Testis (tissue), 3 donors: Measurements from ENCODE around the gene SF3B5. TPM values are rescaled to one million over a fixed set of nuclear protein-coding genes. Genes with fewer than 3 reads are reported as not detected.

Experiments used
- DNase-seq: peaks from one replicate; pipeline ENCODE4 v3.0.0-alpha.2; 2019
- H3K27ac ChIP-seq, 2 donors: fragments of 200-600 bp; sonication (generic); one replicate each; pipeline ENCODE4 v1.5.1; 2019
- H3K27me3 ChIP-seq: fragments of 200-600 bp; sonication (generic); one replicate; pipeline ENCODE4 v1.5.1; 2019
- H3K36me3 ChIP-seq: fragments of 200-600 bp; sonication (generic); one replicate; pipeline ENCODE4 v1.5.1; 2017; ENCODE audit warnings: low read depth; ENCODE audit errors: missing control alignments
- H3K4me1 ChIP-seq: fragments of 200-600 bp; sonication (generic); one replicate; pipeline ENCODE4 v1.5.1; 2019
- H3K4me3 ChIP-seq, 2 donors: fragments of 200-600 bp; sonication (generic); one replicate each; pipeline ENCODE4 v1.5.1; 2017 to 2019
- H3K9me3 ChIP-seq: fragments of 200-600 bp; sonication (generic); one replicate; pipeline ENCODE4 v1.5.1; 2017
- POLR2A ChIP-seq: fragments of 450-650 bp; IDR thresholded peaks from one replicate; pipeline ENCODE4 v1.6.1; 2017; ENCODE audit warnings: antibody characterized with exemption, mild to moderate bottlenecking, moderate library complexity
- WGBS, 2 donors: methylation state at CpG; one replicate each; pipeline ENCODE4 v1.1.5; 2018; 5-methylcytosine and 5-hydroxymethylcytosine counted together
- intact Hi-C: fragments of 100-400 bp; cut with DNase I; formaldehyde crosslinking; loops from one replicate; pipeline ENCODE4 v1.15.1; 2023; ENCODE audit warnings: low total_unique reads
- polyA plus RNA-seq: library from polyadenylated mRNA; stranded (reverse); fragments of 350-450 nt; fragmentation: Illumina TruSeq; extraction: RNeasy Lipid Tissue Mini Kit (QIAGEN cat#74804); gene quantifications from one replicate; pipeline ENCODE4 v1.2.3, GENCODE V29; 2014; ENCODE audit warnings: low read depth, low replicate concordance; ENCODE audit not compliant: insufficient read depth
- total RNA-seq, 2 donors: library from RNA; depleted of rRNA; stranded (reverse); fragments of >200 nt; gene quantifications; one replicate each; pipeline ENCODE4 v1.2.3, GENCODE V29; 2016
- TF ChIP-seq, protein P1 (sequence below), 3 experiments: fragments of 450-650 bp in 2 of 3; fragments of 200-600 bp in 1 of 3; sonication (generic) in 1 of 3; IDR thresholded peaks; one replicate each; pipeline ENCODE4 v1.5.1; 2016 to 2019; ENCODE audit warnings: antibody characterized with exemption in 3 of 3, mild to moderate bottlenecking in 2 of 3, moderate library complexity in 1 of 3

SF3B5 gene
- total and polyA plus RNA-seq, 3 donors from 2014 or later, result 153 to 200 (median 174) TPM

DNA sequence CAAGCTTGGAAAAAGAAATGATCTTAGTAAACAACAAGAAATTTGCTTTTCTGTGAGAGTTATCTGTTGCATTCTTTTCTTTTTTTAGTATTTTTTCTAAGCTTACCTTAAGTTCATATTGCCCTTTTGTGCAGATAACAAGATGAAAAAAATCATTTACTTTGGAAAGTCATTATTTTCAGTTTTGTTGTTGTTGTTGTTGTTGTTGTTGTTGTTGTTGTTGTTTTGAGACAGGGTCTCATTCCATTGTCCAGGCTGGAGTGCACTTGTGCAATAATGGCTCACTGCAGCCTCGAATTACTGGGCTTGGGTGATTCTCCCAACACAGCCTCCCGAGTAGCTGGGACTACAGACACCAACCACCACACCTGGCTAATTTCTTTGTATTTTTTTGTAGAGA lies 46.1 kb upstream of the SF3B5 start:
- intact Hi-C loops, result no loop called here
- no peak for TF ChIP-seq POLR2A
- TF ChIP-seq, protein P1, sequence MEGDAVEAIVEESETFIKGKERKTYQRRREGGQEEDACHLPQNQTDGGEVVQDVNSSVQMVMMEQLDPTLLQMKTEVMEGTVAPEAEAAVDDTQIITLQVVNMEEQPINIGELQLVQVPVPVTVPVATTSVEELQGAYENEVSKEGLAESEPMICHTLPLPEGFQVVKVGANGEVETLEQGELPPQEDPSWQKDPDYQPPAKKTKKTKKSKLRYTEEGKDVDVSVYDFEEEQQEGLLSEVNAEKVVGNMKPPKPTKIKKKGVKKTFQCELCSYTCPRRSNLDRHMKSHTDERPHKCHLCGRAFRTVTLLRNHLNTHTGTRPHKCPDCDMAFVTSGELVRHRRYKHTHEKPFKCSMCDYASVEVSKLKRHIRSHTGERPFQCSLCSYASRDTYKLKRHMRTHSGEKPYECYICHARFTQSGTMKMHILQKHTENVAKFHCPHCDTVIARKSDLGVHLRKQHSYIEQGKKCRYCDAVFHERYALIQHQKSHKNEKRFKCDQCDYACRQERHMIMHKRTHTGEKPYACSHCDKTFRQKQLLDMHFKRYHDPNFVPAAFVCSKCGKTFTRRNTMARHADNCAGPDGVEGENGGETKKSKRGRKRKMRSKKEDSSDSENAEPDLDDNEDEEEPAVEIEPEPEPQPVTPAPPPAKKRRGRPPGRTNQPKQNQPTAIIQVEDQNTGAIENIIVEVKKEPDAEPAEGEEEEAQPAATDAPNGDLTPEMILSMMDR (IDR thresholded peaks at IDR 0.05), result no peak
- Histone ChIP-seq H3K4me3 (no peak overlapping the region), H3K4me1 (no peaks in the 10 kb centered on the region), H3K27me3 (no peaks in the 10 kb centered on the region), H3K27ac (no peak overlapping the region), H3K36me3 (no peaks in the 10 kb centered on the region), H3K9me3 (no peaks in the 10 kb centered on the region)
- no peak for DNase-seq
- 74 to 94% methylated on average over 2 of the region's 2 CpGs for WGBS, 2 donors

DNA sequence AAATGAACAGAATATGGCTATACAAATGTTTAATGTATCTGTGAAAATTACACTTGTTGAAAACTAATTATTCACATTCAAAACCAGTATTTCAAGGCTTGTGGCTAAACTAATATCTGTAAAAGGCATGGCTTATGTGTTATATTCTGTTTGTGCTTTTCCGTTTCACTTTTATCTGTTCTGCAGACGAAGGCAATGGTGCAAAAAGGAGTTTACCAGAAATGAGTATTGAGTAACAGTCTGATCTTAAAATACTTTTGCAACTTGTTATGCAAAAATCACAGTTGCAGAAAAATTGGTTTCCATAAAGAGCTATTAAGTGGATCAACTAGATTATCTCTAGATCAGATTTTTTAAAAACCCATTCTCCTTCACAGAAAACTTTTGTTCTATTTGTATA lies 45.5 kb upstream of the SF3B5 start:
- no peaks in the 10 kb centered on the region for H3K27me3 ChIP-seq
- H3K4me3 ChIP-seq, result no peak overlapping the region
- DNase-seq, result no peak
- H3K4me1 ChIP-seq, result no peaks in the 10 kb centered on the region
- no peaks in the 10 kb centered on the region for H3K36me3 ChIP-seq
- H3K9me3 ChIP-seq, result no peaks in the 10 kb centered on the region
- 76 to 81% methylated on average over 2 of the region's 2 CpGs for WGBS, 2 donors
- no peak overlapping the region for H3K27ac ChIP-seq
- TF ChIP-seq, protein P1 (IDR thresholded peaks at IDR 0.05), result no peak
- no peak for TF ChIP-seq POLR2A
- intact Hi-C loops, result no loop called here

DNA sequence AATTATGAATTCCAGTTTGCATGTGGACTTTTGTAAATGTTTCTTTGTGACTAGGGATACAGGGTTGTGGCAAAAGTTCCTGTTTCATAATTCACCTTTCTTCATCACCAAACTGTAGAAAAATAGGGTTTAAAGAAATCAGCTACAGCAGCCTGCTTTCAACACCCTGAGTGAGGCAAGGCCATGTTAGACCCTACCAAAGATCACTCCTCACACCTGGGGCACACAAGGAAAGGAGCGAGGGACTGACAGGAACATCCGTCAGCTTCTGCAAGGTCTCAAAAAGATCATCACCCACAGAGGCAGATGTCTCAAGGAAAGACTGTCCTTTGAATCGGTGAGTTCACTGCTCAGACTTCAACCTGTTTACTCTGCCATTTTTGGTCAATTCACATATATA lies 44.4 kb upstream of the SF3B5 start:
- no peaks in the 10 kb centered on the region for H3K9me3 ChIP-seq

DNA sequence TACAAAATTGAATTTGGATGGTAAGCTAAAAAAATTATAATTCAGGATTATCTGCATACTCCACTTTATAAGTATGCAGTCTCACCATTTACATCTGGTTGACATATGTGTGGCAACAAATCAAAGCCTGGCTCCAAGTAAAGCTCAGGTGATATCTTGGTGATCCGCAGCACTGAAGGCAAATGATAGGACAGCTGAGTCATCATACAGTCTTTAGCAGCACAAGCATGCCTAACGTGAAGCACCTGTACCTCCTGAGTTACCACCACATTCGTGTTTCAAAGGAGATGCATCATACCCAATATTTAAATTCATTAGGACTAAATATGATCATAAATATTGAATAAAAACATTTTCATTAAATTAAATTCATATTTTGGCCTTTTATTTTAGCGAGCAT lies 43.2 kb upstream of the SF3B5 start:
- intact Hi-C loops, result no loop called here
- no peaks in the 10 kb centered on the region for H3K36me3 ChIP-seq
- 90 to 91% methylated on average over 4 of the region's 4 CpGs for WGBS, 2 donors

More for the DNA sequence above, 44.4 kb upstream of the SF3B5 start:
- Histone ChIP-seq H3K27ac (no peak overlapping the region), H3K27me3 (no peaks in the 10 kb centered on the region), H3K36me3 (no peaks in the 10 kb centered on the region), H3K4me1 (no peaks in the 10 kb centered on the region), H3K4me3 (no peak overlapping the region)
- WGBS, 2 donors, result 96 to 100% methylated on average over 3 of the region's 3 CpGs
- TF ChIP-seq POLR2A, result no peak
- TF ChIP-seq, protein P1 (IDR thresholded peaks at IDR 0.05), result no peak
- DNase-seq, result no peak
- intact Hi-C loops, result no loop called here

DNA sequence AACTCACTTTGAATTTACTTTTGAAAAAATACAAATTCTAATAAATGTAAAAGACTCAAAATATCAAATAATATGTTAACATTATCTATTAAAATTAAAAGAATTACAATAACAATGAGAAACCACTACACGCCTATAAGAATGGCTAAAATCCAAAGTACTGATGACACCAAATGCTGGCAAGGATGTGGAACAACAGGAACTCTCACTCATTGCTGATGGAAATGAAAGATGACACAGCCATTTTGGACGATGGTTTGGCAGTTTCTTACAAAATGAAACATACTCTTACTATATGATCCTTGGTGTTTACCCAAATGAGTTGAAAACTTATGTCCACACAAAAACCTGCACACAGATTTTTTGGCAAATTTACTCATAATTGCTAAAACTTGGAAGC lies 39.4 kb upstream of the SF3B5 start:
- no peak for DNase-seq
- H3K4me1 ChIP-seq, result no peaks in the 10 kb centered on the region
- no peaks in the 10 kb centered on the region for H3K27me3 ChIP-seq
- whole genome bisulfite sequencing, 2 donors, result 69 to 81% methylated on average over 2 of the region's 2 CpGs
- intact Hi-C loops, result no loop called here
- H3K4me3 ChIP-seq, result no peak overlapping the region
- no peaks in the 10 kb centered on the region for H3K9me3 ChIP-seq
- H3K36me3 ChIP-seq, result no peaks in the 10 kb centered on the region
- no peak overlapping the region for H3K27ac ChIP-seq
- TF ChIP-seq POLR2A, result no peak
- TF ChIP-seq, protein P1 (IDR thresholded peaks at IDR 0.05), result no peak

More for the DNA sequence above, 43.2 kb upstream of the SF3B5 start:
- Histone ChIP-seq H3K27ac (no peak overlapping the region), H3K27me3 (no peaks in the 10 kb centered on the region), H3K9me3 (no peaks in the 10 kb centered on the region), H3K4me1 (no peaks in the 10 kb centered on the region), H3K4me3 (no peak overlapping the region)
- TF ChIP-seq, protein P1 (IDR thresholded peaks at IDR 0.05), result no peak
- TF ChIP-seq POLR2A, result no peak
- no peak for DNase-seq
